Activated T-cell treated with anti-CD3 and anti-CD28 coated beads, Interleukin-2, amount 50 U/mL, for 72 hours (primary cell): ENCODE measurements around the gene ABTB2. TPM values are rescaled to one million over a fixed set of nuclear protein-coding genes. Genes with fewer than 3 reads are reported as not detected.
"Not testable (repeated sequence)": the region's sequence is repeated elsewhere in the genome, so short reads cannot be mapped to it uniquely, and the experiment has no call there.

Experiments
- ATAC-seq, 2 donors: fragments of 150-1000 bp; cut with Tn5 transposase; replicated peaks in 1 of 2; 2 replicates each; pipeline ENCODE4 v1.10.0; 2021; ENCODE audit warnings: moderate library complexity in 2 of 2, mild to moderate bottlenecking in 1 of 2
- DNase-seq, 2 donors: peaks; one replicate each; pipeline ENCODE4 v3.0.0; 2021 to 2022; ENCODE audit warnings: mixed read lengths in 1 of 2
- H3K27ac Mint-ChIP-seq: one replicate; pipeline ENCODE4 v1.8.0; 2022; ENCODE audit warnings: mild to moderate bottlenecking, moderate library complexity, mixed read lengths
- H3K27me3 Mint-ChIP-seq: one replicate; pipeline ENCODE4 v1.8.0; 2022; ENCODE audit warnings: low read depth, mixed read lengths
- H3K36me3 Mint-ChIP-seq, 2 donors: one replicate each; pipeline ENCODE4 v1.8.0; 2022; ENCODE audit warnings: mixed read lengths in 2 of 2, mild to moderate bottlenecking in 1 of 2; ENCODE audit not compliant: insufficient read depth in 2 of 2
- H3K4me1 Mint-ChIP-seq: one replicate; pipeline ENCODE4 v1.8.0; 2022; ENCODE audit warnings: low read depth, mixed read lengths
- H3K4me3 Mint-ChIP-seq, 2 donors: one replicate each; pipeline ENCODE4 v1.8.0; 2022; ENCODE audit warnings: mild to moderate bottlenecking in 2 of 2, mixed read lengths in 2 of 2, moderate library complexity in 2 of 2
- H3K9me3 Mint-ChIP-seq, 2 donors: one replicate each; pipeline ENCODE4 v1.8.0; 2022; ENCODE audit warnings: mixed read lengths in 2 of 2
- total RNA-seq, 2 donors: library from RNA; stranded (reverse); gene quantifications; one replicate each; pipeline ENCODE4 v1.2.3, GENCODE V29; 2022

The ABTB2 gene
- total RNA-seq, 2 donors from 2014 or later = 2.2 to 5.6 TPM

GRCh38 chr11:34189191-34189590, 168.6 kb downstream of the ABTB2 start:
- DNase-seq (no peak), ATAC-seq (no peak)
- Mint-ChIP-seq H3K4me3 (no peak overlapping the region), H3K36me3 (no peaks in the 10 kb centered on the region), H3K4me1 (peaks cover 21% of the 10 kb centered on the region), H3K27ac (no peak overlapping the region), H3K9me3 (no peaks in the 10 kb centered on the region), H3K27me3 (peaks cover 23% of the 10 kb centered on the region)

GRCh38 chr11:34188181-34188580, 169.6 kb downstream of the ABTB2 start:
- ATAC-seq = no peak
- Mint-ChIP-seq H3K27me3 (peaks cover 19% of the 10 kb centered on the region), H3K9me3 (no peaks in the 10 kb centered on the region), H3K4me3 (no peak overlapping the region), H3K4me1 (peaks cover 14% of the 10 kb centered on the region), H3K27ac (no peak overlapping the region), H3K36me3 (no peaks in the 10 kb centered on the region)
- no peak for DNase-seq

- peaks cover 19% of the 10 kb centered on the region for H3K27me3 Mint-ChIP-seq
- peaks cover 28% of the 10 kb centered on the region for H3K4me1 Mint-ChIP-seq
- H3K9me3 Mint-ChIP-seq = no peaks in the 10 kb centered on the region
- H3K36me3 Mint-ChIP-seq = no peaks in the 10 kb centered on the region
- no peak overlapping the region for H3K27ac Mint-ChIP-seq
- ATAC-seq = no peak
- DNase-seq = no peak
- H3K4me3 Mint-ChIP-seq = no peak overlapping the region
Measured at GRCh38 chr11:34185926-34186841, 171.6 kb downstream of the ABTB2 start.

- Mint-ChIP-seq H3K36me3 (no peaks in the 10 kb centered on the region), H3K27me3 (peaks cover 16% of the 10 kb centered on the region), H3K4me3 (no peak overlapping the region), H3K9me3 (no peaks in the 10 kb centered on the region), H3K4me1 (peaks cover 43% of the 10 kb centered on the region), H3K27ac (no peak overlapping the region)
- ATAC-seq (no peak), DNase-seq (no peak)
Measured at GRCh38 chr11:34184505-34185015, 173.2 kb downstream of the ABTB2 start.

GRCh38 chr11:34183848-34184391, 173.9 kb downstream of the ABTB2 start:
- Mint-ChIP-seq H3K4me1 (peaks cover 42% of the 10 kb centered on the region), H3K4me3 (no peak overlapping the region), H3K9me3 (no peaks in the 10 kb centered on the region), H3K27me3 (peaks cover 11% of the 10 kb centered on the region), H3K36me3 (no peaks in the 10 kb centered on the region), H3K27ac (no peak overlapping the region)
- no peak for ATAC-seq
- DNase-seq = no peak

GRCh38 chr11:34182921-34183685, 174.7 kb downstream of the ABTB2 start:
- DNase-seq = no peak
- H3K36me3 Mint-ChIP-seq = no peaks in the 10 kb centered on the region
- peaks cover 34% of the 10 kb centered on the region for H3K4me1 Mint-ChIP-seq
- H3K27ac Mint-ChIP-seq = no peak overlapping the region
- H3K27me3 Mint-ChIP-seq = peaks cover 3% of the 10 kb centered on the region
- no peak for ATAC-seq
- no peak overlapping the region for H3K4me3 Mint-ChIP-seq
- H3K9me3 Mint-ChIP-seq = no peaks in the 10 kb centered on the region

- no peak overlapping the region for H3K4me3 Mint-ChIP-seq
- no peak overlapping the region for H3K27ac Mint-ChIP-seq
- H3K9me3 Mint-ChIP-seq = no peaks in the 10 kb centered on the region
- H3K27me3 Mint-ChIP-seq = no peaks in the 10 kb centered on the region
- no peak for DNase-seq
- peaks cover 34% of the 10 kb centered on the region for H3K4me1 Mint-ChIP-seq
- ATAC-seq = no peak
- H3K36me3 Mint-ChIP-seq = no peaks in the 10 kb centered on the region
Measured at GRCh38 chr11:34182425-34182824, 175.4 kb downstream of the ABTB2 start.

GRCh38 chr11:34181856-34182405, 175.9 kb downstream of the ABTB2 start:
- ATAC-seq (no peak), DNase-seq (no peak)
- no peak overlapping the region for H3K27ac Mint-ChIP-seq
- H3K27me3 Mint-ChIP-seq = no peaks in the 10 kb centered on the region
- H3K9me3 Mint-ChIP-seq = no peaks in the 10 kb centered on the region
- peaks cover 34% of the 10 kb centered on the region for H3K4me1 Mint-ChIP-seq
- no peak overlapping the region for H3K4me3 Mint-ChIP-seq
- H3K36me3 Mint-ChIP-seq = no peaks in the 10 kb centered on the region

GRCh38 chr11:34181251-34181650, 176.6 kb downstream of the ABTB2 start:
- H3K9me3 Mint-ChIP-seq = no peaks in the 10 kb centered on the region
- peaks cover 5% of the 10 kb centered on the region for H3K27me3 Mint-ChIP-seq
- peaks cover 37% of the 10 kb centered on the region for H3K4me1 Mint-ChIP-seq
- peak overlapping the region; percentile 3 to 64 for H3K4me3 Mint-ChIP-seq
- H3K36me3 Mint-ChIP-seq = no peaks in the 10 kb centered on the region
- peak; percentile 41 to 63 for ATAC-seq
- DNase-seq = peak in 1 of 2 donors; percentile 39
- H3K27ac Mint-ChIP-seq = peak overlapping the region; percentile 42

GRCh38 chr11:34180814-34181165, 177.0 kb downstream of the ABTB2 start:
- H3K36me3 Mint-ChIP-seq, H3K27me3 Mint-ChIP-seq, H3K9me3 Mint-ChIP-seq: not testable (repeated sequence)
- Mint-ChIP-seq H3K4me1 (peaks cover 40% of the 10 kb centered on the region), H3K27ac (peak overlapping the region; percentile 42), H3K4me3 (peak overlapping the region; percentile 3 to 64)
- DNase-seq (peak; percentile 42 to 57), ATAC-seq (peak; percentile 64 to 78)

GRCh38 chr11:34180040-34180813, 177.6 kb downstream of the ABTB2 start:
- Mint-ChIP-seq H3K4me1 (peaks cover 45% of the 10 kb centered on the region), H3K36me3 (no peaks in the 10 kb centered on the region), H3K4me3 (peak overlapping the region; percentile 3 to 64), H3K27ac (no peak overlapping the region), H3K27me3 (peaks cover 7% of the 10 kb centered on the region), H3K9me3 (no peaks in the 10 kb centered on the region)
- peak; percentile 33 to 47 for DNase-seq
- peak; percentile 78 to 84 for ATAC-seq

GRCh38 chr11:34179026-34179675, 178.7 kb downstream of the ABTB2 start:
- H3K9me3 Mint-ChIP-seq = no peaks in the 10 kb centered on the region
- H3K4me1 Mint-ChIP-seq = peaks cover 51% of the 10 kb centered on the region
- ATAC-seq (no peak), DNase-seq (no peak)
- no peak overlapping the region for H3K4me3 Mint-ChIP-seq
- H3K36me3 Mint-ChIP-seq = no peaks in the 10 kb centered on the region
- peaks cover 7% of the 10 kb centered on the region for H3K27me3 Mint-ChIP-seq
- H3K27ac Mint-ChIP-seq = no peak overlapping the region
